ENCODE measurements around the gene PNPLA5. TPM values are rescaled to one million over a fixed set of nuclear protein-coding genes. Genes with fewer than 3 reads are reported as not detected.

The PNPLA5 gene
- total and polyA plus RNA-seq, 9 of the 15 experiments (the other 6 are each of a cell fraction or from before 2014, with no cell fraction given), result not detected

DNA sequence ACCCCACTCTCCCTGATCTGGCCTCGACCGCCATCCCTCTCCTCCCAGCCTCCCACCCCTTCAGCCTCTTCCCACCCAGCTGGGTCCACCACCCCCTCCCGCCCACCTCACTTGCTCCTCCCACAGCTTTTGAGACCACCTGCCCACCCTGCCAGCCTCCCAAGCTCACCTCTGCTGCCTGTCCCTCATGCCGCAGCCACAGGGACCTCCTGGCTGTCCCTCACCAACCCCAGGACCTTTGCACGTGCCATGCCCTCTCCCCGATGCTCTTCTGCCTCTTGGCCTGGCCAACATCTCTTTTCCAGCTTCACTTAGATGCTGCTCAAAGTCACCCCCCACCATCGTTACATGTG is 6.5 kb downstream of the PNPLA5 start:
- Histone ChIP-seq H3K4me1 (replicated peaks in 1 of 2; ENCODE audit: control insufficient read depth in 2 of 2, insufficient read depth in 2 of 2, low read length in 2 of 2) (peaks cover 0 to 4% of the 10 kb centered on the region in 2 experiments; a peak in 1 of 5 replicates), H3K4me3 (no peak overlapping the region), H3K9me1 (ENCODE audit: control insufficient read depth, insufficient read depth, low read length) (no peaks in the 10 kb centered on the region), H3K9me3 (replicated peaks; ENCODE audit: control insufficient read depth, insufficient read depth, low read depth, low read length) (no peaks in the 10 kb centered on the region), H4K20me1 (replicated peaks; ENCODE audit: control insufficient read depth, insufficient read depth, low read length) (peaks cover 6% of the 10 kb centered on the region; the same call in 1 of the 2 replicates), H3K27ac (ENCODE audit: extremely low read depth, low read depth, low read length) (no peak overlapping the region), H3K79me2 (ENCODE audit: control insufficient read depth, insufficient read depth, low read length) (no peaks in the 10 kb centered on the region), H3K27me3 (ENCODE audit: control insufficient read depth in 2 of 2, insufficient read depth in 2 of 2, low read length in 2 of 2) (no peaks in the 10 kb centered on the region), H3K9ac (ENCODE audit: insufficient read depth in 1 of 2, low read depth in 2 of 2, low read length in 2 of 2) (no peak overlapping the region), H3K4me2 (ENCODE audit: insufficient read depth, low read length) (no peak overlapping the region), H2AFZ (ENCODE audit: low read depth, low read length) (no peak overlapping the region), H3K36me3 (ENCODE audit: control insufficient read depth, insufficient read depth, low read length) (no peaks in the 10 kb centered on the region)
- POLR2A ChIA-PET, result no interaction called here
- CTCF ChIA-PET (ENCODE audit: low intra/inter-chr PET ratio), result interaction anchor here (1.0 kb wide), 1 partner anchor 741 kb away, joined by 3 read pairs; no protein-coding TSS in a partner anchor
- TF ChIP-seq SMARCA5 (IDR thresholded peaks at IDR 0.05), result peak; percentile 45; the same call in 1 of the 2 replicates
- TF ChIP-seq, protein P1, sequence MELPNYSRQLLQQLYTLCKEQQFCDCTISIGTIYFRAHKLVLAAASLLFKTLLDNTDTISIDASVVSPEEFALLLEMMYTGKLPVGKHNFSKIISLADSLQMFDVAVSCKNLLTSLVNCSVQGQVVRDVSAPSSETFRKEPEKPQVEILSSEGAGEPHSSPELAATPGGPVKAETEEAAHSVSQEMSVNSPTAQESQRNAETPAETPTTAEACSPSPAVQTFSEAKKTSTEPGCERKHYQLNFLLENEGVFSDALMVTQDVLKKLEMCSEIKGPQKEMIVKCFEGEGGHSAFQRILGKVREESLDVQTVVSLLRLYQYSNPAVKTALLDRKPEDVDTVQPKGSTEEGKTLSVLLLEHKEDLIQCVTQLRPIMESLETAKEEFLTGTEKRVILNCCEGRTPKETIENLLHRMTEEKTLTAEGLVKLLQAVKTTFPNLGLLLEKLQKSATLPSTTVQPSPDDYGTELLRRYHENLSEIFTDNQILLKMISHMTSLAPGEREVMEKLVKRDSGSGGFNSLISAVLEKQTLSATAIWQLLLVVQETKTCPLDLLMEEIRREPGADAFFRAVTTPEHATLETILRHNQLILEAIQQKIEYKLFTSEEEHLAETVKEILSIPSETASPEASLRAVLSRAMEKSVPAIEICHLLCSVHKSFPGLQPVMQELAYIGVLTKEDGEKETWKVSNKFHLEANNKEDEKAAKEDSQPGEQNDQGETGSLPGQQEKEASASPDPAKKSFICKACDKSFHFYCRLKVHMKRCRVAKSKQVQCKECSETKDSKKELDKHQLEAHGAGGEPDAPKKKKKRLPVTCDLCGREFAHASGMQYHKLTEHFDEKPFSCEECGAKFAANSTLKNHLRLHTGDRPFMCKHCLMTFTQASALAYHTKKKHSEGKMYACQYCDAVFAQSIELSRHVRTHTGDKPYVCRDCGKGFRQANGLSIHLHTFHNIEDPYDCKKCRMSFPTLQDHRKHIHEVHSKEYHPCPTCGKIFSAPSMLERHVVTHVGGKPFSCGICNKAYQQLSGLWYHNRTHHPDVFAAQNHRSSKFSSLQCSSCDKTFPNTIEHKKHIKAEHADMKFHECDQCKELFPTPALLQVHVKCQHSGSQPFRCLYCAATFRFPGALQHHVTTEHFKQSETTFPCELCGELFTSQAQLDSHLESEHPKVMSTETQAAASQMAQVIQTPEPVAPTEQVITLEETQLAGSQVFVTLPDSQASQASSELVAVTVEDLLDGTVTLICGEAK (IDR thresholded peaks at IDR 0.05), result no peak
- TF ChIP-seq, protein P1 (CRISPR knock-in tag; IDR thresholded peaks at IDR 0.05), result no peak
- no TSS peak for BruUV-seq (replicated peaks)
- ATAC-seq (no peak), DNase-seq (ENCODE audit: extremely low read depth in 1 of 4, low spot score in 3 of 4) (no peak), FAIRE-seq (no peak)
- 0% methylated on average over 1 of the region's 7 CpGs for WGBS (ENCODE audit: insufficient coverage, low coverage, missing lambda C conversion rate)
- in situ Hi-C loops (cut with MboI), result no loop called here
- intact Hi-C loops (cut with micrococcal nuclease), result loop anchor here (10.0 kb wide), 1 partner anchor 740 kb away; no protein-coding TSS in a partner anchor
